GM19239 (cell line): ENCODE data around the gene CADPS2.

ENCODE experiments used
- DNase-seq: peaks from one replicate; pipeline ENCODE4 v3.0.0; 2011; ENCODE audit warnings: low spot score; ENCODE audit not compliant: insufficient read length
- FAIRE-seq: peaks from 2 replicates; lab custom pipeline; 2011; peaks lifted over from hg19 to GRCh38; lab: Jason Lieb, UNC

CADPS2 gene

DNA sequence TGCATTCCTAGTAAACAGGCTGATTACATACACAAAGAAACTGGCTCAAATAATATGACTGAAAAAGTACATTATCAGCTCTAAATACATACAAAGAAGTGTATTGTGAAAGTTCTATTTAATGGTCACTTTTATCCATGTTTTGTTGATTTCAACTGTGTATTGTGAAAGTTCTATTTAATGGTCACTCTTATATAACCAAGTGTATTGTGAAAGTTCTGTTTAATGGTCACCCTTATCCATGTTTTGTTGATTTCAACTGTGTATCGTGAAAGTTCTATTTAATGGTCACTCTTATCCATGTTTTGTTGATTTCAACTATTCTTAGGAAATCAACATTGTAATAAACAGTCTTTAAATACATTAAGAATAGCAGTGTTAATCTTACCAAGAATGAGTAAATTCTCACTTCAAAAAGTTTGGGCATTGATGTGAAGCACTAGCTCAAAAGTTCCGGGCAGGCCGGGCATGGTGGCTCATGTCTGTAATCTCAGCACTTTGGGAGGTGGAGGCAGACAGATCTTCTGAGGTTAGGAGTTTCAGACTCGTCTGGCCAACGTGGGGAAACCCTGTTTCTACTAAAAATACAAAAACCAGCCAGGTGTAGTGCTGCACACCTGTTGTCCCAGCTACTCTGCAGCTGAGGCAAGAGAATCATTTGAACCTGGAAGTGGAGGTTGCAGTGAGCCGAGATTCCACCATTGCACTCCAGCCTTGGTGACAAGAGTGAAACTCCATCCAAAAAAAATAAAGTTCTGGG lies 546.9 kb downstream of the CADPS2 start:
- FAIRE-seq, result no peak
- DNase-seq, result no peak

DNA sequence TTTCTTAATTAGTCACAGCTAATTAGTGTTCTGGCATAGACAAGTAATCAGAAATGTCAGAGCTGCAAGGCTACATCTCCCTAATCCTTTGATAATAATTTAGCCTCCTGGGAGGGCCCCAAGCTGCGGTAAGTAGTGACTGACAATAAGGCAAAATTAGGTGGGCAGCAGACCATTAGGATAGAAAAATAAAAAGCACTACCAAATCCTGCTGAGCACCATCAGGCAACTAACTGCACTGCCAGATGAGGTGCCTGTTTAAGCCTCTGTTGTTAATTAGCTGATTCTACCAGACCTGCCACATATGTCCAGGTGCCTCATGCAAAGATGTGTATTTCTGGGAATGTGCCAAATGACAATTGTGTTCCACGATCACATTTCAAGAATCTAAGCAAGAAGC lies 549.2 kb downstream of the CADPS2 start:
- DNase-seq (no peak), FAIRE-seq (no peak)

DNA sequence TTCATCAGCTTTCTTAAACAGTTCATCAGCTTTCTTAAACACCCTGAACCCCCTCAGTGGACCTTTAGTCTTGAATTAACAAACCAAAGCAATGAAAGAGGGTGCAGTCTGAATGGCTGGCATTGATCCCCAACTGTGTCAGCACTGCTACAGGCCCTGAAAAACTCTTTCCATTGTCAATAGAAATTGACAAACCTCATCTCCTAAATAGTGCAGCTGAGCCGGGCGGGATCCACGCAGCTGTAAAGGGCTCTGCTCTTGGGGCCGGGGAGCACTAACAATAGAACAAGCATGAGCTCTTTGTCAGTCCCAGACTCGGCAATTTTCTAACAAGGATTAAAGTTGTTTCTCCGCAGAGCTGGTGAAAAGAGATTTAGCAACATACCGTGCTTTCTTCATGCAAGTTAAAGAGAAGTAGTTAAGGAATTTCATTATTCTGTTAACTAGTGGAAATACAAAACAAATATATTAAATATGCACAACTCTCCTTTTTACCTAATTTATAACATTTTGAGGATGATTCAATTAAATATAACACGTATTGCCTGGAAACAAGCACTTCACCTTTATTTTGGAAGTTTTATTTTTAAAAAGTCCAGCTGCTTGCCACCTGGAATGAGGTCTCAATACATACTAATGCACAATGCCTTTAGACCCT lies 557.0 kb downstream of the CADPS2 start:
- DNase-seq (no peak), FAIRE-seq (no peak)

DNA sequence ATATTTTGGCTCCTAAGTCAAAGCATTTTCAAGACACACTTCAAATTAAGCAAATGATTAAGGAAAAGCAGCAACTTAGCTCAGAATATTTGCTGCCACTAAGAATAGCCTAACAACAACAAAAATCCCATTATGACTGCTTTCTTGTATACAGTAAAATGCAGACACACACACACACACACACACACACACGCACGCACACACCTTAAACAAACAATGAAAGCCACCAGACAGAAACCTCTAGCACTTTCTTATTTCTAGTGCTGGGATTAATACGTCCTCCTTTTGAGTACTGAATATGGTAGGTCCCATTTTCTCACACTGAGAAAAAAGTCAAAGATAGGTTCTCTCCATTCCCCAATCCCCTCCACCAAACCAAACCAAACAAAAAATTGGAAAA lies 558.3 kb downstream of the CADPS2 start:
- DNase-seq (no peak), FAIRE-seq (no peak)

DNA sequence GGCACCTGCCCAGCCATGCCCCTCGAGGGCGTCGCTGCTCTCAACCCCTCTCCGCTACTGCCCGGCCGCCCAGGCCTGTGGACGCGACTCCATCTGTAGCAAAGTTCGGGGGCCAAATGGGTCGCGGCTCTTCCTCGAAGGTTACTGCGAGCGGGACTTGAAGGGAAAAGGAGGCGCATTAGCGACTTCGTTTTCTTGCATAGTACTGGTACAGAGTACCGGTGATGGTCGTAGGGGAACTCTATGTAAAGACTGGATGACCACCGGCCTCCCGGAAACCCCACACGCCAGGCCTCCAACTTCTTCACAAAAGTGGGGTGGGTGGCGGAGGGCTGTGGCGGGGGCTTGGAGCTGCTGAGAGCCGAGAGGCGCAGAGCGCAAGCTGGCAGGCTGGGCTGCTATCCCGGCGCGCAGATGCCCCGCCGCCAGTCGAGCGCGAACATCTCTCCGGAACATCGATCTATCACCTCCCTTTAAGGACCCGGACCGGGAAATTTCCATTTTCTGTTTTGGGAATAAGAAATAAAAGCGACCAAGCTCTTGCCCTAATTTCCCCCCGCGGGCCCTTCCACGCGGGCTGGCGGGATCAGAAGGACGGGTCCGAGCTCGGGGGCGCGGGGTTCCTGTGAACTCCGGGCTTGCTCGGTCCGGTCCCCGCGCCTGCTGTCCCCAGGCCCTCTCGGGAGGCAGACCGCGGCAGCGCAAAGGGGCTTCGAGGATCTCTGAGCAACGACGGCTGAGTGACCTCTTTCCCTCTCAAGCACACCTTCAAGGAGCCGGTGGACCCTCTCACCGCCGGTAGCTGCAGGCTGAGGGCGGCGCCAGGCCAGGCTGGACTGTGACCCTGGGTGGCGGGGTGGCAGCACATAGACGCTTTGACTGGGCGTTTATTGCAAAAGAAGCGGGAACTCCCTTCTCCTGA lies 569.5 kb downstream of the CADPS2 start:
- DNase-seq (no peak), FAIRE-seq (no peak)

DNA sequence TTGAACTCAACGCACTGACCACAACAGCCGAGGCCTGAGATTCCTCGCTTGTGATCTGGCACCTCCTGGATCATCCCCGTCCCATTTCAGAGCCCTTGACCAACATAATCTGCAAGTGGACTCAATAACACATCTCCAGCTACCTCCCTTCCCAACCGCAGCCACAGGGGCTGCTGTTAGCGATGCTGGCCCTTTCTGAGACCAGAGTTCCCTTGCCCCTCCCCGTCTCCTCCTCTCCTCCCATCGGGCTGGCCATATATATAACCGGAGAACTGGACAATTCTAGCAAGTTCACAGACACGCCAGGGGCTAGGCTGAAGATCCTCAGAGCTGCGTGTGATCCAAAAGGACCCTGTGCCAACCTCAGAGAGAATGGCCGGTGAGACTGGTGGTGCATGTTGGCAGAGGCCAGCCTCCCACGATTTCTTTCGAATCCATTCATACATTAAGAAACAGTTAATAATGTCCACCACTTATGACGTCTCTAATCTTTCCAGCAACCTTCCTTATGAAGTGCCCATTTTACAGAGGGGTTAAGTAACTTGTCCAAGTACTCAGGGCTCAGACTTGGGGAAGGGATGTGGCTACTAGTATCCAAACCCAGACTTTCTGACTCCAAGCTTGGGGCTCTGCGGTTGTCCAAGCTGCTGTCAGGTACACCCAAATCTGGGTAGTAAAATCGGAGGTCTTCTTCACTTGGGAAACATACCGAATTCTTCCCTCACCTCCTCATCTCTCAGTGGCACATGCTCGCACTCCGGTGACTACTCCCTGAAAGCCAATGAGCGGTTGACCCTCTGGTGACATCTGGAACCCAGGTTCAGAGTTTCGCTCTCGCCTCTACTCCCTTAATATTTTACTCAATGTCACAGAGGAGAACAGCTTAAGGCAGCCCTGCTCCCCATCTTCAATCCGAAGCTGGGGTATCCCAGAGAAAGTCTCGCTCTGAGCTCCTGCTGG lies 570.5 kb downstream of the CADPS2 start:
- no peak for FAIRE-seq
- DNase-seq, result no peak

DNA sequence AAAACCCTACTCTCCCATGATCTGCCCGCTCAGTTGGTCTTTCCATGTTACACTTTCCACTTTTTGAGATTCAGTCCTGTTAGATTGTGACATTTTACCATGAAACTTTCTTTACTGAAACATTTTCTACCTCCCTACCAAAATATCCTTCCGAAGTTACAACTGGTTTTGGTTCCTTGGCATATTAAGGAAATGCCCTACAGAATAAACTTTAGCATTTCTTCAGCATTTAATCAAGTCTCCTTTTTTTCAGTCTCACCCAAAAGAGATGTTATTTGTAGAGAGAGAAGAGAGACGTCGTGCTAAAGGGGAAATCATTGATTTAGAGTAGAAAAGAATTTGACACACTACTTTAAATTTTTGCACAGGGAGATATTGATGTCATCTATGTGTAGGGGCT lies 572.0 kb downstream of the CADPS2 start:
- FAIRE-seq (no peak), DNase-seq (no peak)

DNA sequence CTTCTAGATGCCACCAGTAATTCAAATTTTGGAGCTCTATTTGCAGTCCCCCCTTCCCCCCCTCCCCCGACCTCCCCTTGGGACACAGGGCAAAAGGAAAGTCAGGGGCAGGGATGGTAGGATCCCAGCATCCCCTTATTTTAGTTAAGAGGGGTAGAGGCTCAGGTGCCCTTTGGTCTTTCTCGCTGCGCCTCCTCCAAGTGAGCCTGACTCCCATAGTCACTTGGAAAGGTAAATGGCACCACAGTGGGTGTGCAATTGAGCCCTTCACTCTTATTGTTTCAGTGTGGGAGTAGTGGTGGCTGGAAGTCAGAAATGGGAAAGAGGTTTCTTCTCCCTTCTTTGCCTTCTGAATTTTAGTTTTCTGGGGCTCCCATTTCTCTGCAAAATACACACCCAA lies 573.5 kb downstream of the CADPS2 start:
- DNase-seq, result no peak
- no peak for FAIRE-seq

DNA sequence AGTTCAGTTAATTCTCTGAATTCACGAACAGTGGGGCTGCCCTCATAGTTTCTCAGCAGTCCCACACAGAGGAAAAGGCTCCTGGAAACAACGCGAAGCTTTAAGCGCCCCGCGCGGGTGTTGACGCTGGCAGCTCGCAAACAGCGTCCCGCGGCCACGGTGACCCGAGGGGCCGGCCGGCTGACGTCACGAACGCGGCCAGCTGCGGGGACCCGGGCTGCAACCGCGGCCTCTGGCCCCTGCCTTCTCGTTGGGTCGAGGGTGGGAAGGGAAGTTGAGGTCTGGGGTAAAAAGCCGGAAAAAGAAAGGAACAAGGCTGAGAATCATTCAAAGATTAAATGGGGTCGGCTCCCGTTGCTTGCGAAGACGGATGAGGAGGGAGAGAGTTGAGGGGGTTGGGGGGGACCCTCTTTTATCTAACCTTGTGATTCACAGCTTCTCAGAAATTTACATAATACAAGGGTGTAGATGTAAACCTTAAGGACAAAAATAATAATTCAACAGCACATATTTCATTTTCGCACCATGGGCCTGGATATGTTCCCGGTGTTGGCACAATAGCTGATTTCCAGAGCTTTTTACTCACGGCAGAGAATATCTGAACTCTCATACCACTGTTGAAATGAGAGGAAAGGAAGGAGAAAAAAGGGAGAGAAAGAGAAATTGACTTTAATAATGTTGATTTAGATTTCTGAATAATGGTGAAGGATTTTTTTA lies 574.4 kb downstream of the CADPS2 start:
- no peak for FAIRE-seq

DNA sequence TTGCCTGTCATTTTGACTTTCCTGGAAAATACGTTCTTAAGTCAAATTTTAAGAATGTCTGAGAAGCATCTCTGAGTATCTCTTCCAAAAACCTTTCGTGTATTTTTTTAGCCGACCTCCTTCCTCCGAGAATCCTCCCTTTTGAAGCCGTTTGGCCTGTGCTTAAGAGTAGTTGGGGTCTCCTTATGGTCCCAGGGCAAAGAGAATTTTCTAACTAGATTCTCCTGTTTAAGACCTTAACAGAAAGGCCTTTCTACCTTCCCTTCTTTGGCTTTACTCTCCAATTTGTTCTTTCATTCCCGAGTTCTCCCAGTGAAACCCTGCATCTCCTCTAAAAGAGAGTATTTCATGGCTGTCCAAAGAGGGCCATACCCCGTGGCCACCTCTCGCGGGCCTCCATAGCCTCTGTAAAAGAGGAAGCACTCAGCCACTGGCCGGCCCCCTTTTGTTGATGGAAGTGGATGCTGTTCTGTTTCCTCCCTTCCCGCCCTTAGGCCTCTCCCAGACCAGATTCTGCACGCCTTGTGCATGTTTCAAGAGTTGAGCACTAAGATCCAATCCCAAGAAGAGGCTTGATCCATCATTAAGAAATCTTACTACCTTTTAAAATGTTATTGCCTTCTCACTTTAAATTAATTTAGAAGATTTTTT lies 575.1 kb downstream of the CADPS2 start:
- no peak for DNase-seq
- FAIRE-seq, result no peak

More for the DNA sequence above, 574.4 kb downstream of the CADPS2 start:
- DNase-seq, result no peak

DNA sequence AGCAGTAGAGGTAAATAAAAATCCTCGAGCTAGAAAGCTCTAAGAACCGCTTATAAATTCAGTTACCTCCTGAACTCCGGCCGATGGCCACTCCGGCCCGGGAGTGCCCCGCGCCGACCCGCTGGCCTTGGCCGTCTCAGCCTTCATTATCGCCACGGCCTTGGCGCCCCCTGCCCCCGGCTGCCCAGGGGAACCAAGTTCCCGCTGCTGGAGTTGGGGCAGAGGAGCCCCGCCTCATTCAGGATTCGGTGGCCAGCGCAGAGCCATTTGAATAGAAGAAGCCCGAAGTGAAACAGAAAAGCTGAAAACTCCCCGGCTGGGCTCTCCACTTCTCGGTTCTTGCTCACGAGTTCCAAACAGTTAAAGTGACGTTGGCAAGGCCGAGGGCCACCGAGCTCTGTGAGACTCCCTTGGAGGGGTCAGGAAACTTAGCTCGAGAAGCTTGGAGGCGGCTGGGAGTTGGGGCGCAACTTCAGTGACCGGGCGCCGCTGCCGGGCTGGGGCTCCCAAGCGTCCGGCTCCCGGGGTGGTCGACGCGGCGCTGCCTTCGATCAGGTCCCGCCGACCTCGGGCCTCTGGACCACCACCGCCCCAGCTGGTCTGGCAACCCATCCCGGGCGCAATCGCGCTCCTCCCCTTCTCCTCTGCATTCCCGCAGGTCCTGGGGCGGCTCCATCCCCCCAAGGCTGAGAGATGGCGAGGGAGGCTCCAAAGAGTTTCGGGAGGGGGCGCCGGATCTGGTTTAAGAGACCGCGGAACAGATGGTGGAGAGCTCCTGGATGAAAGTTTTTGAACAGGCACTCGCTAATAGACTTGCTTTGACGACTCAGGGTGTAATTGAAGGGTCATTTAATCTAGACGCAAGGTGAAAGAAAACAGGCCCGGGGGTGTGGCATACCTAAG lies 575.9 kb downstream of the CADPS2 start:
- DNase-seq (no peak), FAIRE-seq (no peak)

DNA sequence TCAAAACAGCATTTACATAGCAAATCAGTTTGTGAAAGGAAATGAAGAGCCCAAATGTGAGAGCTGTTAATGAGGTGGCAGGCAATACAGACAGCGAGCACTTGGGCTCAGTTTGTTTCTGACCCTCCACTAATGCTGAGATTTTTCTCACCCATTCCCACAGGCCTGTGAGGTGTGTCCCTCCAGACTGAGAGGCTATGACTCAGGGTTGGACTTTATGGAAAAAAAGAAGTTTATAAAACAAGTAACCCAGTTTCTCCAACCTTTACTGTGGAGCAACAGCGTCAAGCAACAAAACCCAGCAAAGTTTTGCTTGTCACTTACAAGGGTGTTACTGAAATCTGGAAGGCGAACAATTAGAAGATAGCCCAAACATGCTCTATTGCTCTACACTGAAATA lies 576.8 kb downstream of the CADPS2 start:
- DNase-seq (no peak), FAIRE-seq (no peak)

DNA sequence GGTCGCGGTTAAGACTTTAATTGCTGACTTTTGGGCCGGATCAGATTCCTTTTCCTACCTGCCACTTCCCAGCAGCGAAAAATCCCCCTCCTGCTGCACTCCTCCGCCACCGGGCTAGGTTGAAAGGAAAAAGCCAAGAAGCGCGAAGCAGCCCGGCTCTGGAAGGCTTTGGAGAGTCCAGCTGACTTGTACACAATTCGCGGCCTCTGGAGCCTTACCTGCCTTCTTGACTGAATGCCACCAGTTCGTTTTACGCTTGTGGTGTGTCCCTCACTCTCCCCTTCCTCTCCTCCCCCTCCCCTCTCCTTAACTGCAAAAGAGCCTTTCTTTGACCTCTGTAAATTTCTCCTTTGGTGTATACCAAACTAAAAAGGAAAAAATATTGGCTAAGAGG lies 579.0 kb downstream of the CADPS2 start:
- DNase-seq (no peak), FAIRE-seq (no peak)

DNA sequence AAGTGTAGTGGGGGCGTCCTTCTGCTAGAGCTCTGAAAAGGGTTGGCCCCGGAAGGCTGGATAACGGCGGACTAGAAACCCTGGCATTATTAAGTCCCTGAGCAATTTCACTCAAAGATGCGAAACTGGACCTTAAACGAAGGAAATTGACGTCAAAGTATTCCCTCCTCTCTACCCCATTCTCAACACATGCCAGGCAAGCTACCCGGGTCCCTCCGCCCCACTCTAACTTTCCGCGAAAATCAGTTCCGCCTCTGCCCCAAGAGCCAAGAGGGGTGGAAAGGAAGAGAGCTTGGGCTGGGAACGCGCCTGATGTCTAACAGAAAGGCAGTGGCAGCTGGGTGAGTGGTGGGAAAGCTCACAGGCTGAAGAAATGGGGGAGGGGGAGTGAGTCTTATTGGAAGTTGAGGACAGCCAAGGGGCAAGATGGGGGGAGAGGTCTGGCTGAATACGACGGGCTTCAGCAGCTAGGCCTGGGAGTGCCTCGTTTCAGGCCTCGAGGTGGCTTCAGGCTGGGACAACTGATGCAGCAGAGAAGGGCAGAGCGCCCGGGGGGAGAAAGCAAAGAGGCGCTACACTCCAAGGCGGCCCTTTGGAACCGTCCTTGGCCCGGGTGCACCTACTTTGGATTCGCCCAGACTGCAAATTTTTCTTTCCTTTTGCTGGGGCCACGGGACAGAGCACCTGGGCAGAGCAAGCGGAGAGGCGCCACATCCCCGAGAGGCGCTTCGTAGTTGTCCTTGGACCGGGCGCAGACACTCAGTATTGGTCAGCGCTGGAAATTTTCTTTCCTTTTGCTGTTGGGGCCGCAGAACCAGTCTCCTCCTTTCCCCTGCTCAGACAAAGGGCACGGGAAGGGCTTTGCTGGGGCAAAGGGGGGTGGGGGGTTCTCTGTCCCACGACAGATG lies 579.7 kb downstream of the CADPS2 start:
- DNase-seq (no peak), FAIRE-seq (no peak)

DNA sequence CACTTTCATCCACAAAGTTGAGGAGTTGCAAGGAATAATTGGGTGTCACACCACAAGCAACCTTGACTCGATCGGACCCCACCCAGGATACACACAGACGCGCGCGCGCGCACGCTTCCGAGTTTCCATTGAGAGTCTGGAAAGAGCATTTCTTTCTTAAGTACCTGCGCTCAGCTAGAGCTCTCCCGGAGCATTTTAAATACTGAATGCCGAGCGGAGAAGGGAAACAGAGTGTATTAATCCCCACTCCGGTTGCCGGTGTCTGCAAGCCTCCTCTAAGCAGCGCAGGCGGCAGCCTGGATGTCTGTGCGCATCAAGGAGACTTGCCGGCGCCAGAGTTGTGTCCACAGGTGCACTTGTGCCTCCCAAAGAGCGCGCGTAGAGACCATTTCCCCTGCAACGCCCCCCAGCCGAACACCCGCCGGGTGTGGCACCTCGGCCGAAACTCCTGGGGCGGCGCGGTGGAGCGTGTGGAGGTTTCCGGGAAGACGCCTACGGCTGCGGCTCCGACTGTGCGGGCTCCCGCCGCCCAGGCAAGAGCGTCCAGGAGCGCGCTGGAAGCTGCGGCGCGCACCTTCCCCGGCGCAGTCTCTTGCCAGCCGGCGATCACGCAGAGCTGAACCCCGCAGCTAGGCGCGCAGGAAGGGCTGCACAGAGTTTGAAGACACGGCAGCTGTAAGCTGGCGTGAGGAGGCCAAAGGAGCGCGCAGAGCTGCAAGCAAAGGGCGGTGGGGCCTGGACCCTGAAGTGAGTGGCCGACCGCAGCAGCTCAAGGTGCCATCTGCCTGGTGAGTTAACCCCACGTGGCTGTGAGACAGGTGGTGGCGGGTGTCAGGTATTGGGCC lies 580.6 kb downstream of the CADPS2 start:
- FAIRE-seq, result no peak
- no peak for DNase-seq

DNA sequence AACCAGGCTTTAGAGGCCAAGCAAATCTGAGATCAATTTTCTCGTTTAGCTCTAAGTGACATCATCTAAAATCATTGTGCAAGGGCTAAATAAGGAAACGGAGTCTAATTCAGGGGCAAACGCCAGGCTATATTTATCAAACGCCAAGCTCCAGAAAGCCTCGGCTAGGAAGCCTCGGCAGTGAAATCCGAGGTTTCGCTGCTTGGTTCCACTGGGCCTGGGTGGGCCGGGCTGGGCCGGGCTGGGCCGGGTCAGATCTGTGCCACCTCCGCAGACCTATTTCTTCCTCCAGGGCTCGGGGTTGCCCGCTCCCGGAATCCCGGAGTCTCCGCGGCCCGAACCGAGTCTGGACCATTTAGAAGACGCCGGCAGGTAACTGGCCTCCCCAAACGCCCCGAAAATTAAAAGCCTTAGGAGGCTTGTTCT lies 581.3 kb downstream of the CADPS2 start:
- FAIRE-seq (no peak), DNase-seq (no peak)
